K562 (cell line): ENCODE results near the gene OPA3. TPM values are rescaled to one million over a fixed set of nuclear protein-coding genes. Genes with fewer than 3 reads are reported as not detected.

Experiments used
- CREB5 ChIP-seq: fragments of 250-450 bp; sonication (Bioruptor Pico); IDR thresholded peaks from 2 replicates; pipeline ENCODE4 v1.5.0; 2020; ENCODE audit warnings: mild to moderate bottlenecking
- FOS ChIP-seq: IDR thresholded peaks from 3 replicates; pipeline ENCODE4 v1.6.1; 2011; ENCODE audit not compliant: insufficient read length; ENCODE audit errors: extremely low read depth
- HINFP ChIP-seq: fragments of 450-650 bp; conservative IDR thresholded peaks from 2 replicates; pipeline ENCODE4 v1.6.1; 2016; ENCODE audit warnings: missing genetic modification characterization, low read depth, mild to moderate bottlenecking, control low read depth, missing compliant biosample characterization
- REST ChIP-seq, 2 experiments: fragments of 450-650 bp; formaldehyde crosslinking in 1 of 2; IDR thresholded peaks; 2 replicates each; pipeline versions ENCODE4 v1.4.0 to v1.6.1; 2014 to 2020; ENCODE audit warnings: mild to moderate bottlenecking in 2 of 2, borderline replicate concordance in 1 of 2, low read depth in 1 of 2
- U2AF1 ChIP-seq: fragments of 200-400 bp; formaldehyde crosslinking; optimal IDR thresholded peaks from 2 replicates; pipeline ENCODE3; 2017; ENCODE audit warnings: mild to moderate bottlenecking, low read depth, low read length, moderate library complexity
- ZBTB26 ChIP-seq: fragments of 450-650 bp; formaldehyde crosslinking; IDR thresholded peaks from 2 replicates; pipeline ENCODE4 v1.4.0; 2022; ENCODE audit warnings: missing genetic modification characterization
- ZNF398 ChIP-seq: fragments of 250-450 bp; sonication (Bioruptor Pico); IDR thresholded peaks from 2 replicates; pipeline ENCODE4 v1.8.0; 2021; ENCODE audit warnings: moderate library complexity, mild to moderate bottlenecking, inconsistent platforms
- ZNF668 ChIP-seq: fragments of 250-450 bp; sonication (Bioruptor Pico); IDR thresholded peaks from 2 replicates; pipeline ENCODE4 v1.8.0; 2022; ENCODE audit warnings: mild to moderate bottlenecking, inconsistent platforms
- polyA plus RNA-seq, 8 experiments: library from polyadenylated mRNA; depleted of rRNA in 4 of 8; stranded (reverse) in 5 of 8; unstranded in 3 of 8; fragments of >200 nt; fragmentation: Nextera tagmentation in 2 of 8; fragmentation: Illumina TruSeq in 1 of 8; extraction: Ambion mirVana in 2 of 8; extraction: Trizol in 1 of 8; gene quantifications; 2 replicates each; pipeline versions ENCODE4 v1.2.1 to v1.2.3, GENCODE V29; 2011 to 2014; ENCODE audit warnings: inconsistent platforms in 1 of 8, missing spikeins in 1 of 8
- total RNA-seq, 7 experiments: library from RNA; depleted of rRNA in 6 of 7; stranded (reverse); fragments of >200 nt in 6 of 7; fragmentation: Illumina TruSeq in 2 of 7; extraction: Trizol in 2 of 7; gene quantifications; 2 replicates each; pipeline versions ENCODE4 v1.2.1 to v1.2.3, GENCODE V29; 2011 to 2021; ENCODE audit warnings: low replicate concordance in 1 of 7

OPA3 gene
- total and polyA plus RNA-seq, 9 of the 15 experiments (the other 6 are each of a cell fraction or from before 2014, with no cell fraction given): 1.4 to 18.8 (median 9.0) TPM

- TF ChIP-seq ZNF398 (CRISPR knock-in tag) (no peak), HINFP (tag) (no peak), CREB5 (no peak), REST (IDR thresholded peaks at IDR 0.05; ENCODE audit: borderline replicate concordance) (no peak), REST (CRISPR knock-in tag; IDR thresholded peaks at IDR 0.05; ENCODE audit: low read depth) (no peak), ZNF668 (CRISPR knock-in tag) (no peak), FOS (no peak), U2AF1 (no peak), ZBTB26 (CRISPR knock-in tag) (no peak)
These were observed 77.4 kb downstream of the OPA3 start, which contains the start of gene VASP (continued) for GRCh38 chr19:45506989-45507871.
